NT2/D1 (cell line): ENCODE data around the gene WDFY4.

Source experiments
- DNase-seq: peaks from one replicate; pipeline ENCODE4 v3.0.0-alpha.2; 2011; ENCODE audit warnings: low read depth, low spot score
- H3K27me3 ChIP-seq: 2 replicates; pipeline ENCODE4 v1.6.0; 2011; ENCODE audit warnings: mild to moderate bottlenecking; ENCODE audit not compliant: insufficient read length, insufficient read depth
- H3K36me3 ChIP-seq: 2 replicates; pipeline ENCODE4 v1.6.1; 2011; ENCODE audit warnings: mild to moderate bottlenecking, low read length, mixed read lengths; ENCODE audit not compliant: insufficient read depth, insufficient read length
- H3K4me1 ChIP-seq: 2 replicates; pipeline ENCODE4 v1.5.1; 2011; ENCODE audit not compliant: insufficient read depth, insufficient read length
- H3K4me3 ChIP-seq: 2 replicates; pipeline ENCODE4 v1.5.1; 2011; ENCODE audit warnings: low read depth; ENCODE audit not compliant: insufficient read length
- H3K9ac ChIP-seq: 2 replicates; pipeline ENCODE4 v1.6.0; 2011; ENCODE audit warnings: low read depth; ENCODE audit not compliant: insufficient read length
- H3K9me3 ChIP-seq: 2 replicates; pipeline ENCODE4 v1.5.1; 2011; ENCODE audit warnings: mild to moderate bottlenecking, low read length; ENCODE audit not compliant: insufficient read depth
- SUZ12 ChIP-seq: IDR thresholded peaks from 2 replicates; pipeline ENCODE4 v1.6.1; 2011; ENCODE audit not compliant: insufficient read length, insufficient read depth; ENCODE audit errors: extremely low read depth
- YY1 ChIP-seq: IDR thresholded peaks from 2 replicates; pipeline ENCODE4 v1.6.1; 2011; ENCODE audit not compliant: insufficient read length, insufficient read depth
- ZNF274 ChIP-seq: IDR thresholded peaks from 2 replicates; pipeline ENCODE4 v1.6.1; 2011; ENCODE audit warnings: mild to moderate bottlenecking, low read depth, low read length

The WDFY4 gene

DNA sequence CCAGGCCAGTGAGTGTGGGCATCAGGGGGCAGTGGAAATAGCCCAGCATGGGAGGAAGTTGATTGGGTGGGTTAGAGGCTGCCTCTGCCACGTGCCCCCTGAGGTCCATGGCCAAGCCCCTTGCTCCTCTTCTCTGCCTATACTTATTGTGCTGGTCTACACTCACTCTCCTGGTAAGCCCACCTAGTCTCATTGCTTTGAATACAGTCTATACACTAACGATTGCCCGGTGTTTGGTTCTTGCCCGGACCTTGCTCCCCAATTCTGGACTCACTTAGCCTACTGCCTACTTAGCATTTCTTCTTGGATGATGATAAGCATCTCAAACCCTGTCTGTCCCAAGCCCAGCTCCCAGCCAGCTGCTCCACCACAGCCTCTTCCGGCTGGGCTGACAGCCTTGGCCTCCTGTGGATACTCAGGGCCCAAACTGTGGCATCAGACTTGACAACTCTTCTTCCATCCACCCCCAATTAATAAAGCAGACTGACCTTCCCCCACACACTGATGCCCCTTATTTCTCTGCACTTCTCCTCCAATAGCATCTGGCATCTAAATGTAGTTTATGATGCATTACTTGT lies 244.8 kb downstream of the WDFY4 start:
- no peaks in the 10 kb centered on the region for H3K9me3 ChIP-seq
- no peak for DNase-seq
- H3K4me3 ChIP-seq: no peak overlapping the region
- no peak overlapping the region for H3K9ac ChIP-seq
- no peaks in the 10 kb centered on the region for H3K27me3 ChIP-seq
- H3K4me1 ChIP-seq: no peaks in the 10 kb centered on the region
- H3K36me3 ChIP-seq: no peaks in the 10 kb centered on the region
- TF ChIP-seq YY1: no peak
- no peak for TF ChIP-seq SUZ12
- TF ChIP-seq ZNF274: no peak

DNA sequence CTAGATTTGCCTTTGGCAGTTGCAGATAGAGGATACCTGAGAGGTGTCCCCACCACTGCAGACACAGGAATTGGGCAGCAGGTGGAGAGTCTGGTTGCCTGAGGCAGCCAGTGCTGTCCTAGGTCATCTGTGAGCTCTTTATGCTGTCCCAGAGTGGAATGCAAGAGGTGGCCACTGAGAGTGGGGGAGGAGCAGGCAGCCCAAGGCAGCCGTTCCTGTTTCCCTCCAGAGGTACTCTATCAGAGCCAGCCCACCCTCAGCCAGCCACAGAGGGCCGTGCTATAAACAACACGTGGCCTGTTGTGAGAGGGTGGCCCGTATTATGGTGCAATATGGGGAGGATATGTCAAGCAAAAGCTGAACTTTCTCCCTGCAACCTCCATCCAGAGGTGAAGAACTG lies 246.5 kb downstream of the WDFY4 start:
- DNase-seq: peak; percentile 1
- Histone ChIP-seq H3K4me3 (no peak overlapping the region), H3K27me3 (no peaks in the 10 kb centered on the region), H3K9me3 (no peaks in the 10 kb centered on the region), H3K4me1 (no peaks in the 10 kb centered on the region), H3K9ac (no peak overlapping the region), H3K36me3 (no peaks in the 10 kb centered on the region)
- no peak for TF ChIP-seq ZNF274
- no peak for TF ChIP-seq SUZ12
- TF ChIP-seq YY1: no peak

DNA sequence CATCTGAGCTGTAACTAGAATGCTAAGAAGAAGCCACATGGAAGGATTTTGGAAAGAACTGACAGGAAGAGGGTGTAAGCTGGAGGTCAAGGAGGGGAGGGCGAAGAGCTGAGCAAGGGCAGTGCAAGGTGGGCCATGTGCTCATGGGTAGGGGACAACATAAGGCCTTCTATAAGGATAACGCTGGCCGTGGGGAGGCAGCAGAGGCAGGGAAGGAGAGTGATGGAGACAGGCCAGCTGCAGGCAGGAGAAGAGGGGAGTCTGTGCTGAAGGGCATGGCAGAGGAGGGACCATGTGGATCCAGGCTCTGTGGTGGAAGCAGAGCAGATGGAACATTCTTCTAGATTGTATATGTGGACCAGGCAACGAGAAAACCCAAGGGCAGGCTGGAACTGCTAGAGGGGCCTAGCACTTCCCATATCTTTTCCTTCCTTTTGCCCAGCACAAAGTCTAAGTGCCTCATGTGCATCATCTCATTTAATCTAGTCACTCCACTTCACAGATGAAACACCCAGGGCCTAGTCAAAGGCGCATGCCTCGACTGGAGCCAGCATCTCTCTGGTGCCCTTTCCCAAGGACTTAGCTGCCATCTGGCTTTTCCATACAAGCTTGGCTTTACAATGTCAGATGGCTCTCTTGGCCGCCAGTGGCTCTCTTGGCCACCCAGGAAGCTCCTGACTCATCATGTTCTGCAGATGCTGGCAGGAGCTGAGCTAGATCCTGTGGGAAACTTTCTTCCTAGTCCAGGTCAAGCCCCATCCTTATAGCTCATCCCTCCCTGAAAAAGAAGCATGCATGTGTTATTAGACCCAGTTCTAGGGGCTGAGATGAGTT lies 248.4 kb downstream of the WDFY4 start:
- no peak overlapping the region for H3K4me3 ChIP-seq
- H3K4me1 ChIP-seq: no peaks in the 10 kb centered on the region
- no peaks in the 10 kb centered on the region for H3K9me3 ChIP-seq
- H3K9ac ChIP-seq: no peak overlapping the region
- no peak for DNase-seq
- TF ChIP-seq YY1 (no peak), ZNF274 (no peak), SUZ12 (no peak)
- no peaks in the 10 kb centered on the region for H3K36me3 ChIP-seq
- H3K27me3 ChIP-seq: no peaks in the 10 kb centered on the region

DNA sequence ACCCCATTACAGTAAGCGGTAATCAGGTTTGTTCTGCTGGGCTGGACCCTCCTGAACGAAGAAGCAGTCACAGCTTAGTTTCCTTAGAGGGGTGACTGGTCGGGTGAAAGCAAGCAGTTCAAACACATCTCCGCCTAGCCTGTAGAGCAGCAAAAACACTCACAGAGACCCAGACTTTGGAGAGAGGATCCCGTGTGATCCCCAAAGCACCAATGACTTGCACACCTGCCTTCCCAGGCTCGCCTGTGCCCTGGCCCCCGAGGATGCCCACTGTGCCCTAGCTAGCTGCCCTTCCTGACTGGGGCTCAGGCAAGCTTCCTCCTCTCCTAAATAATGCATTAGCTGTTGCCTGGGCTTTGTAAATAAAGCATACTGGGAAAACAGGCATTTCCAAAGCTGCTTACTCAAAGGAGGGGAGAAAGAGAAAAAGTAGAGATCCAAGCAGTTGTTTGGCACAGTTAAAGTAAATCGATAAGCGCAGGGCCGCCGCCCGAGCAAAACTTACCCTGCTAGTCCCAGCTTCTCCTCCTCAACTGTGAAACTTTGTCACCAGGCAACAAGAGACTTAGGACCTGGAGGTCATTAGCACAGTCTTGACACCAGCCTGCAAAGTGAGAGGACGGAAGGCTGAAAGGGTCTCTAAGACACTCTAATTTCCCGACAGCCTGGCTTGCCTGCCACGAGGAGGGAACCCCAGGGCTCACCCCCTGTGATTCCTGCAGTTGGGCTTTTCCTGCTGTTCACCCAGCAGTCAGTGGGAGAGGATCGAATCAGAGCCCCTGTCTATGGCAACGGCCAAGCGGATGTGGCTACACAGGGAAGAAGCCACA lies 250.2 kb downstream of the WDFY4 start:
- Histone ChIP-seq H3K4me3 (no peak overlapping the region), H3K4me1 (no peaks in the 10 kb centered on the region), H3K9ac (no peak overlapping the region), H3K27me3 (no peaks in the 10 kb centered on the region), H3K9me3 (no peaks in the 10 kb centered on the region), H3K36me3 (no peaks in the 10 kb centered on the region)
- TF ChIP-seq YY1: no peak
- TF ChIP-seq SUZ12: no peak
- TF ChIP-seq ZNF274: no peak
- DNase-seq: no peak

DNA sequence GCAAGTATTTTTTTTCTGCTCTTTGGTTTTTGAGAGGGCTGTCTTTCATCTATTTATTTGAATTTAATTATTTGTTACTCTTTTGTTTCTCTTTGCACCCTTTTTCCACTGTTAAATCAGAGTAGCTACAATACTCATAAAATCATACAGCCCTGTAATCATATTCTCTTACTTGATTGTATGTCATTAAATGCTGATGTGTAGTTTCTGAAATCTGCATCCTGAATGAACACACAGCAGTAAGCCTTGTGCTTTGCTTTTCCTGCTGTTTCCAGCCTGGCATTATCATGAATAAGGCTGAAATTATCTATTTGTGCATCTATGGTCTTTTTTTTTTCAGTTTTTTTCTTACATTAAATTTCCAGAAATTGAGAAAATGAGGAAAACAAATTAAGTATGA lies 250.9 kb downstream of the WDFY4 start:
- Histone ChIP-seq H3K9ac (no peak overlapping the region), H3K27me3 (peaks cover 5% of the 10 kb centered on the region), H3K4me3 (no peak overlapping the region), H3K4me1 (no peaks in the 10 kb centered on the region), H3K36me3 (no peaks in the 10 kb centered on the region), H3K9me3 (no peaks in the 10 kb centered on the region)
- no peak for TF ChIP-seq ZNF274
- DNase-seq: no peak

DNA sequence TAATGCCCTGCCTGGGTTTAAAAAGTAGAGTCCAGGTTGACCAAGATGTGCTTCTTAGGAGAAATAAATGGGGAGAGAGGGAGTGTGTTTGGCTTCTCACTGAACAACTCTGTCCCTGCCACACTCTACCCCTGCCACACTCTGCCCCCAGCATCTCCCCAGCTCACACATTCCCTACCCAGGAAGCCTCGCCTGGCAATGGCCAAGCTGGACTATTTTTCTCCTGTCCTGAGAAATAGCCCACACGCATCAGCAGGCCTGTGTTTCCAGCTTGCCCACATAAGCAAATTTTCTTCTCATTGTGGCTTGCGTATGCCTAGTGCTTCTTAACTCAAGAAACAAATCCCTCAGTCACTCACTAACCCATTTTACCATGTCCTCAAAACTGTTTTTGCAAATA lies 253.1 kb downstream of the WDFY4 start:
- Histone ChIP-seq H3K9me3 (no peaks in the 10 kb centered on the region), H3K4me1 (peaks cover 4% of the 10 kb centered on the region), H3K4me3 (no peak overlapping the region), H3K9ac (no peak overlapping the region), H3K36me3 (no peaks in the 10 kb centered on the region), H3K27me3 (peaks cover 5% of the 10 kb centered on the region)
- TF ChIP-seq SUZ12 (no peak), YY1 (no peak)
- no peak for DNase-seq

DNA sequence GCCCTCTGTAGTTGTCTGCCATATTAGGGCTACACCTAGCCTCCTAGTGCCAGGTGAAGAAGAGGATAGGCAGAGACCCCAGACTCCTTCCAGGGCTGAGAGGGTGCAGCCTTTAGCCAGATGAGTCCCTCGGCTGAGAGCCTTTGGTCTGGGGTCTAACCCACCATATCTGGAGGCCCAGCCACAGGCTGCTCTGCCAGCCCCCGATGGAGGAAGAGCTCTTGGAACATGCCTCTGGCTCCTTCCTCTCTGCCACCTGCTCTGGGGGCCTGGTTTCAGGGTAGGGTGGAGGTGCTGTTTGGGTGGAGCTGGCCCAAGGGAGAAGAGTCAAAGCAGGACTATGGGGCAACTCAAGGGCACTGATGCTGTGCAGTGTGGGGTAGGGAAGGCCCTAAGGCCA lies 253.6 kb downstream of the WDFY4 start:
- Histone ChIP-seq H3K9ac (no peak overlapping the region), H3K9me3 (no peaks in the 10 kb centered on the region), H3K4me1 (peaks cover 4% of the 10 kb centered on the region), H3K27me3 (peaks cover 5% of the 10 kb centered on the region), H3K4me3 (no peak overlapping the region), H3K36me3 (no peaks in the 10 kb centered on the region)
- DNase-seq: no peak
- TF ChIP-seq ZNF274: no peak
- TF ChIP-seq SUZ12: no peak
- no peak for TF ChIP-seq YY1
